GM12873 (cell line): ENCODE results near the gene VPS11.

ENCODE experiments used
- TF ChIP-seq, protein P1 (sequence below): IDR thresholded peaks from 2 replicates; pipeline ENCODE4 v1.5.1; 2012; ENCODE audit warnings: low read depth, mild to moderate bottlenecking, moderate library complexity, low read length, control low read depth; ENCODE audit not compliant: insufficient read depth; ENCODE audit errors: missing control alignments

VPS11 gene

GRCh38 chr11:119087747-119088241, 20.2 kb downstream of the VPS11 start:
- TF ChIP-seq, protein P1, sequence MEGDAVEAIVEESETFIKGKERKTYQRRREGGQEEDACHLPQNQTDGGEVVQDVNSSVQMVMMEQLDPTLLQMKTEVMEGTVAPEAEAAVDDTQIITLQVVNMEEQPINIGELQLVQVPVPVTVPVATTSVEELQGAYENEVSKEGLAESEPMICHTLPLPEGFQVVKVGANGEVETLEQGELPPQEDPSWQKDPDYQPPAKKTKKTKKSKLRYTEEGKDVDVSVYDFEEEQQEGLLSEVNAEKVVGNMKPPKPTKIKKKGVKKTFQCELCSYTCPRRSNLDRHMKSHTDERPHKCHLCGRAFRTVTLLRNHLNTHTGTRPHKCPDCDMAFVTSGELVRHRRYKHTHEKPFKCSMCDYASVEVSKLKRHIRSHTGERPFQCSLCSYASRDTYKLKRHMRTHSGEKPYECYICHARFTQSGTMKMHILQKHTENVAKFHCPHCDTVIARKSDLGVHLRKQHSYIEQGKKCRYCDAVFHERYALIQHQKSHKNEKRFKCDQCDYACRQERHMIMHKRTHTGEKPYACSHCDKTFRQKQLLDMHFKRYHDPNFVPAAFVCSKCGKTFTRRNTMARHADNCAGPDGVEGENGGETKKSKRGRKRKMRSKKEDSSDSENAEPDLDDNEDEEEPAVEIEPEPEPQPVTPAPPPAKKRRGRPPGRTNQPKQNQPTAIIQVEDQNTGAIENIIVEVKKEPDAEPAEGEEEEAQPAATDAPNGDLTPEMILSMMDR, result no peak

- TF ChIP-seq, protein P1, result no peak
These were observed 20.8 kb downstream of the VPS11 start for GRCh38 chr11:119088406-119088805.

DNA sequence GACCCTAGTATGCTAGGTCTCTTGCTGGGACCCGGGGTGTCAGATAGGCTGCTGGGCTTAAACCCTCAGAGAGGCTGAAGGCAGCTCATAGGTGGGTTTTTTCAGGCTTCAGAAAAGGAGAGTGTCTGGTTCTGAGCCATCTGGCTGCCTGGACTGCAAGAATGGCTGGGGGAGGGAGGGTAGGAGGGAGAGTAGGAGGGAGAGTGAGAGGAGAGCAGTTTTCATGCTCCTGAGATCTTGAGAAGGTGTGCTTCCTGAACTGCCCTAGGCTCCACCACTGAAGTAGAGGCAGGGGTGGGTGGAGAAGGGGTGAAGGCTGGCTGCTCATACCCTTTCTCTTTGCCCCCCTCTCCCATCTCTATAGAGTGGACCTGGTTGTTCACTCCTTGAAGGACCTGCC, 21.7 kb downstream of the VPS11 start:
- TF ChIP-seq, protein P1, result no peak

GRCh38 chr11:119091178-119091577, 23.6 kb downstream of the VPS11 start:
- TF ChIP-seq, protein P1, result no peak

GRCh38 chr11:119091966-119092879, 24.6 kb downstream of the VPS11 start:
- TF ChIP-seq, protein P1, result no peak

GRCh38 chr11:119092880-119093842, 25.5 kb downstream of the VPS11 start:
- TF ChIP-seq, protein P1, result no peak
